ENCODE results near the gene FSCN2.

- TF ChIP-seq POLR2A (IDR thresholded peaks at IDR 0.05) (no peak), CTCF (IDR thresholded peaks at IDR 0.05) (no peak)
These were observed 28.7 kb downstream of the FSCN2 start for GRCh38 chr17:81556863-81557262.
